Heart left ventricle (tissue), 16 donors: ENCODE data around the gene RAMP1. TPM values are rescaled to one million over a fixed set of nuclear protein-coding genes. Genes with fewer than 3 reads are reported as not detected.

Source experiments
- ATAC-seq, 4 donors: fragments of 200-7000 bp; cut with Tn5 transposase; one replicate each; pipeline ENCODE4 v1.9.1; 2020 to 2022; ENCODE audit warnings: moderate library complexity in 4 of 4, mild to moderate bottlenecking in 3 of 4, moderate number of reproducible peaks in 1 of 4
- DNase-seq, 5 donors: peaks; one replicate each; pipeline ENCODE4 v3.0.0-alpha.2; 2020
- H3K27ac ChIP-seq, 12 donors: fragments of 200-600 bp; sonication (generic) in 4 of 12; one replicate each; pipeline versions ENCODE4 v1.5.0 to v1.8.0; 2016 to 2022; ENCODE audit warnings: mild to moderate bottlenecking in 2 of 12
- H3K27me3 ChIP-seq, 9 donors: fragments of 200-600 bp; sonication (generic) in 2 of 9; one replicate each; pipeline versions ENCODE4 v1.5.1 to v1.8.0; 2016 to 2022; ENCODE audit warnings: mild to moderate bottlenecking in 3 of 9
- H3K36me3 ChIP-seq, 9 donors: fragments of 200-600 bp; sonication (generic) in 2 of 9; one replicate each; pipeline versions ENCODE4 v1.5.0 to v1.8.0; 2018 to 2022; ENCODE audit warnings: mild to moderate bottlenecking in 2 of 9
- H3K4me1 ChIP-seq, 12 donors: fragments of 200-600 bp; sonication (generic) in 4 of 12; one replicate each; pipeline versions ENCODE4 v1.5.0 to v1.8.0; 2016 to 2022; ENCODE audit warnings: mild to moderate bottlenecking in 3 of 12
- H3K4me3 ChIP-seq, 12 donors: fragments of 200-600 bp; sonication (generic) in 4 of 12; one replicate each; pipeline versions ENCODE4 v1.5.0 to v1.8.0; 2017 to 2022; ENCODE audit warnings: mild to moderate bottlenecking in 9 of 12, moderate library complexity in 4 of 12
- H3K9me3 ChIP-seq, 12 donors: fragments of 200-600 bp; sonication (generic) in 4 of 12; one replicate each; pipeline versions ENCODE4 v1.5.0 to v1.8.0; 2016 to 2022; ENCODE audit warnings: mild to moderate bottlenecking in 1 of 12
- POLR2A ChIP-seq, 2 donors: fragments of 450-650 bp; IDR thresholded peaks; one replicate each; pipeline ENCODE4 v1.6.1; 2017; ENCODE audit warnings: antibody characterized with exemption in 2 of 2, mild to moderate bottlenecking in 2 of 2, moderate library complexity in 2 of 2
- WGBS, 4 donors: extraction: QIAGEN DNeasy Blood & Tissue Kit in 2 of 4; methylation state at CpG; one replicate each; pipeline versions ENCODE4 v1.1.5 to v1.1.7; 2013 to 2018; 5-methylcytosine and 5-hydroxymethylcytosine counted together
- intact Hi-C, 10 donors: fragments of 100-400 bp; cut with DNase I; formaldehyde crosslinking; loops; one replicate each; pipeline versions ENCODE4 v1.11.1 to v1.14.2; 2022
- polyA plus RNA-seq, 2 donors: library from polyadenylated mRNA; stranded (reverse); fragments of 200-250 nt; gene quantifications; one replicate each; pipeline ENCODE4 v1.2.3, GENCODE V29; 2013
- total RNA-seq, 9 donors: library from RNA; depleted of rRNA in 2 of 9; stranded (reverse); fragments of >200 nt in 2 of 9; fragmentation: NEBNext Ultra II Directional in 3 of 9; extraction: Animal tissue kit (Norgen Biotek cat#: 25700) in 3 of 9; gene quantifications; one replicate each; pipeline versions ENCODE4 v1.1.0 to v1.2.4, GENCODE V29; 2016 to 2023
- TF ChIP-seq, protein P1 (sequence below), 12 donors: fragments of 200-600 bp; sonication (generic) in 4 of 12; IDR thresholded peaks; one replicate each; pipeline versions ENCODE4 v1.5.0 to v1.8.0; 2018 to 2022; ENCODE audit warnings: antibody characterized with exemption in 12 of 12, mild to moderate bottlenecking in 5 of 12
- donor health status: ischemic (EF 13 %, LVEDD 7.1; RV severe dilation, severe dysfunction).
- donor health status: healthy with polysubstance abuse.
- donor health status: DM: no; HTN: yes; CAD: no.
- donor health status: DM: no; HTN: no; CAD: no.
- donor health status: ischemic (EF 25% LVEDD 6.9; RV normal size, moderate dysfunction).
- donor health status: ischemic (EF 25% LVEDD 5.7; RV mildly dilated, moderate dysfunction).
- donor health status: healthy.
- donor health status: DM: yes; HTN: yes; CAD: no.
- donor health status: ischemic (EF 35%, LVEDD 5.7; RV mildly dilated, moderate dysfunction).
- donor health status: nonischemic (EF 11% LVEDD 7.7; RV severe dilation, severe dysfunction).
- donor health status: DM: yes; HTN: yes; CAD: no.
- donor health status: PGD.
- donor health status: ischemic (EF 29% LVEDD 5.4; RV normal size, mild dysfunction).
- donor health status: nonischemic (EF 23%, LVEDD 6.1; RV moderate dilation, normal function).

RAMP1 gene
- total and polyA plus RNA-seq, 11 donors: 36.5 to 1,114 (median 201) TPM

DNA sequence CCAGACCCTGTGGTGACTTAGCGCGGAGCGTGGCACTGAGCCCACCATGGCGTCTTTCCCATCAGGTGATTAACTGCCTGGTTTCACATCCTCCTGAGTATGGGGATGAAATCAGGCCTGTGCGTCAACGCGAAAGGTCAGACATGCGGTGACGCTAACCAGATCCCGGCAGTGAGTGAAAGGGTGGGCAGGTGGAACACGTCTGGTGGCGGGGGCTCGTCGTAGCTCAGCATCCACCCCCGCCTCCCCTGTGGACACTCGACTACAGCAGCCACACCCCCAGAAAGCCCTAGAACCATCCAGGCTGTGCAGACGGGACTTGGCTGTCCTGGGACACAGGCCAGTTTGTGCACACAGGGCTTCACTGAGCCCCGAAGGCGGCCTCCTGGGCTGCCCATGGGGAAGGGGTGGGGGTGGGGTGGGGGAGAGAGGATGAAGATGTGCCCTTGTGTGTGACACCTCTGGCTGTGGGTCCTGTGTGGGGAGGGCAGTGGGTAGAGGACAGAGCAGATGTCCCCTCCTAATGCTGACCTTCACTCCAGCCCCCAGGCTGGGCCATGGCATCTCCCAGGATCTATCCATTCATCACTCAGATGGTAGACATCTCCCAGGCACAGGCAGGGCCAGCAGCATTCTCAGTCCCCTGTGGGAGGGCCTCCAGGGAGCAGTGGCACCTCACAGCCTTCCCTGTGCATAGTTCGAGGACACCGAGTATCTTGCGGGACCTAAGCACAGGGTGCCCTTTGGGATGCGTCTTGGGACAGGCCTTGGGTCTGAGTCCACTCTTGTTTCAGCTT lies 27.5 kb downstream of the RAMP1 start:
- Histone ChIP-seq H3K9me3 (no peaks in the 10 kb centered on the region), H3K27me3 (no peaks in the 10 kb centered on the region), H3K27ac (peak overlapping the region; percentile 65 to 100 (median 92)), H3K36me3 (no peaks in the 10 kb centered on the region), H3K4me3 (no peak overlapping the region), H3K4me1 (peaks cover 0 to 46% (median 18%) of the 10 kb centered on the region in 12 donors)
- DNase-seq (peak; percentile 87 to 97 (median 89)), ATAC-seq (peak; percentile 86 to 90 (median 88))
- TF ChIP-seq, protein P1, sequence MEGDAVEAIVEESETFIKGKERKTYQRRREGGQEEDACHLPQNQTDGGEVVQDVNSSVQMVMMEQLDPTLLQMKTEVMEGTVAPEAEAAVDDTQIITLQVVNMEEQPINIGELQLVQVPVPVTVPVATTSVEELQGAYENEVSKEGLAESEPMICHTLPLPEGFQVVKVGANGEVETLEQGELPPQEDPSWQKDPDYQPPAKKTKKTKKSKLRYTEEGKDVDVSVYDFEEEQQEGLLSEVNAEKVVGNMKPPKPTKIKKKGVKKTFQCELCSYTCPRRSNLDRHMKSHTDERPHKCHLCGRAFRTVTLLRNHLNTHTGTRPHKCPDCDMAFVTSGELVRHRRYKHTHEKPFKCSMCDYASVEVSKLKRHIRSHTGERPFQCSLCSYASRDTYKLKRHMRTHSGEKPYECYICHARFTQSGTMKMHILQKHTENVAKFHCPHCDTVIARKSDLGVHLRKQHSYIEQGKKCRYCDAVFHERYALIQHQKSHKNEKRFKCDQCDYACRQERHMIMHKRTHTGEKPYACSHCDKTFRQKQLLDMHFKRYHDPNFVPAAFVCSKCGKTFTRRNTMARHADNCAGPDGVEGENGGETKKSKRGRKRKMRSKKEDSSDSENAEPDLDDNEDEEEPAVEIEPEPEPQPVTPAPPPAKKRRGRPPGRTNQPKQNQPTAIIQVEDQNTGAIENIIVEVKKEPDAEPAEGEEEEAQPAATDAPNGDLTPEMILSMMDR (IDR thresholded peaks at IDR 0.05): no peak
- TF ChIP-seq POLR2A (IDR thresholded peaks at IDR 0.05): no peak
- intact Hi-C loops: loop anchor here in 2 of 10 donors (1.0 to 2.0 kb wide), 2 partner anchors 22 to 28 kb away; partner anchors contain the start of gene RAMP1 (in 1 of the 2)
- 33 to 60% (median 52%) methylated on average over 21 to 23 of the region's 23 CpGs for WGBS, 4 donors

DNA sequence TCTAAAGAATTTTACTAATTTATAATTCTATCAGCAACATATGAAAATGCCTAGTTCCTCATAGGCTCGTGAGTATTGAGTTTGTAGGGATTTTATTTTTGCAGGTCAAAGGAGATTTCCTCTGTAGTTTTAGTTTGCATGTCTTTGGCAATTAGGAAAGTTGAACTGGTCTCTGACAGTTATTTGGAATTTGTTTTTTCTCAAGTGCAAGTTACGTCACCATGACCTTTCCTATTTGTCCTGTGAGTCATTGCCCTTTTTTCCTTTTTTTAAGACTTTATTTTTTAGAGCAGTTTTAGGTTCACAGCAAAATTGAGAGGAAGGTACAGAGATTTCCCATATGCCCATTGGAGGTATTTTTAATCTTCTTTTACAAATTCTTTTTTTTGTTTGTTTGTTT lies 29.0 kb downstream of the RAMP1 start:
- Histone ChIP-seq H3K27ac (peak overlapping the region in 11 of 12 donors; percentile 73 to 100 (median 92)), H3K4me1 (peaks cover 0 to 52% (median 17%) of the 10 kb centered on the region in 12 donors), H3K4me3 (no peak overlapping the region), H3K27me3 (no peaks in the 10 kb centered on the region), H3K9me3 (no peaks in the 10 kb centered on the region), H3K36me3 (no peaks in the 10 kb centered on the region)
- ATAC-seq: no peak
- WGBS, 4 donors: 44 to 58% (median 55%) methylated on average over 2 of the region's 2 CpGs
- intact Hi-C loops: no loop called here
- TF ChIP-seq, protein P1 (IDR thresholded peaks at IDR 0.05): no peak
- no peak for TF ChIP-seq POLR2A (IDR thresholded peaks at IDR 0.05)
- no peak for DNase-seq

DNA sequence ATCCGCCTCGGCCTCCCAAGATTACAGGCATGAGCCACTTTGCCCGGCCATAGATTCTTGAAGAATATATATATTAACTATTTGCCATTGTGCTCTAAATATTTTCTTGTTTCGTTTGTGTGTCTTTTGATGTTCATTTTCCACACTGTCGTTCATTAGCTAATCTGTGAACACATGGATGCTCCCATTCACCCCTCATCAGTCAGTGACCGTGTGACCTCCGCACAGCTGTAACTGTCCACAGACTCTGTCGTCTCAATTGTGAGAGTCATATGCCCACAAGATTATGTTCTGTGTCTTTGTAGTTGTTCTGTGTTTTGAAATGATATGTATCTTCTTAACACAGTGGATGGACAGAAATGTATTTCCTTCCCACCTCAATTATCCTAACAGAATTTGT lies 29.6 kb downstream of the RAMP1 start:
- intact Hi-C loops: no loop called here
- no peaks in the 10 kb centered on the region for H3K9me3 ChIP-seq
- no peak for TF ChIP-seq POLR2A (IDR thresholded peaks at IDR 0.05)
- TF ChIP-seq, protein P1 (IDR thresholded peaks at IDR 0.05): no peak
- peak overlapping the region in 8 of 12 donors; percentile 73 to 100 (median 94) for H3K27ac ChIP-seq
- DNase-seq (no peak), ATAC-seq (no peak)
- no peaks in the 10 kb centered on the region for H3K36me3 ChIP-seq
- WGBS, 4 donors: 80 to 88% (median 84%) methylated on average over 8 of the region's 8 CpGs
- H3K4me3 ChIP-seq: no peak overlapping the region
- peaks cover 0 to 55% (median 17%) of the 10 kb centered on the region in 12 donors for H3K4me1 ChIP-seq
- no peaks in the 10 kb centered on the region for H3K27me3 ChIP-seq

DNA sequence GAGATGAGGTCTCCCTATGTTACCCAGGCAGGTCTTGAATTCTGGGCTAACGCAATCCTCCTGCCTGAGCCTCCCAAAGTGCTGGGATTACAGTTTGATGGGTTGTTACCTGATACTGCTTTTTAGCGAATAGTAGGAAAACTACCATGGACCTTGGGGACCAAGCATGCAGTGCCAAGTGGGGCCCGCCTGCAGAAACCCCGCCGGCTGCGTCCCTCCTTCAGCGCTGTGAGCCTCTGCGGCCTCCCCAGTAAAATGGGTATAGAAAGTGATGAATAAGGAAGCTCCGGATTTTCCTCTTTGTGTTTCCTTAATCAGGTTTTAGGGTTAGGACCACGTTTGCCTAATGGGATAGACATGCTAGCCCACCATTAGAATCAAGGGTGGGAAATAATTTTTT lies 30.4 kb downstream of the RAMP1 start:
- no peaks in the 10 kb centered on the region for H3K36me3 ChIP-seq
- ATAC-seq (no peak), DNase-seq (peak in 1 of 5 donors; percentile 9)
- H3K4me3 ChIP-seq: no peak overlapping the region
- intact Hi-C loops: no loop called here
- H3K4me1 ChIP-seq: peaks cover 0 to 61% (median 21%) of the 10 kb centered on the region in 12 donors
- no peaks in the 10 kb centered on the region for H3K9me3 ChIP-seq
- peak overlapping the region in 2 of 12 donors; percentile 92 to 97 for H3K27ac ChIP-seq
- TF ChIP-seq POLR2A (IDR thresholded peaks at IDR 0.05): no peak
- TF ChIP-seq, protein P1 (IDR thresholded peaks at IDR 0.05): no peak
- 93 to 98% (median 97%) methylated on average over 10 of the region's 10 CpGs for WGBS, 4 donors
- no peaks in the 10 kb centered on the region for H3K27me3 ChIP-seq
